Heart left ventricle (tissue), 13 donors: Measurements from ENCODE around the gene ATP11C.

Source experiments
- POLR2A ChIP-seq, 2 donors: fragments of 450-650 bp; IDR thresholded peaks; one replicate each; pipeline ENCODE4 v1.6.1; 2017; ENCODE audit warnings: antibody characterized with exemption in 2 of 2, mild to moderate bottlenecking in 2 of 2, moderate library complexity in 2 of 2
- TF ChIP-seq, protein P1 (sequence below), 12 donors: fragments of 200-600 bp; sonication (generic) in 4 of 12; IDR thresholded peaks; one replicate each; pipeline versions ENCODE4 v1.5.0 to v1.8.0; 2018 to 2022; ENCODE audit warnings: antibody characterized with exemption in 12 of 12, mild to moderate bottlenecking in 5 of 12
- donor health status: ischemic (EF 13 %, LVEDD 7.1; RV severe dilation, severe dysfunction).
- donor health status: DM: no; HTN: yes; CAD: no.
- donor health status: DM: no; HTN: no; CAD: no.
- donor health status: ischemic (EF 25% LVEDD 6.9; RV normal size, moderate dysfunction).
- donor health status: ischemic (EF 25% LVEDD 5.7; RV mildly dilated, moderate dysfunction).
- donor health status: ischemic (EF 35%, LVEDD 5.7; RV mildly dilated, moderate dysfunction).
- donor health status: nonischemic (EF 11% LVEDD 7.7; RV severe dilation, severe dysfunction).
- donor health status: DM: yes; HTN: yes; CAD: no.
- donor health status: PGD.
- donor health status: ischemic (EF 29% LVEDD 5.4; RV normal size, mild dysfunction).
- donor health status: nonischemic (EF 23%, LVEDD 6.1; RV moderate dilation, normal function).

DNA sequence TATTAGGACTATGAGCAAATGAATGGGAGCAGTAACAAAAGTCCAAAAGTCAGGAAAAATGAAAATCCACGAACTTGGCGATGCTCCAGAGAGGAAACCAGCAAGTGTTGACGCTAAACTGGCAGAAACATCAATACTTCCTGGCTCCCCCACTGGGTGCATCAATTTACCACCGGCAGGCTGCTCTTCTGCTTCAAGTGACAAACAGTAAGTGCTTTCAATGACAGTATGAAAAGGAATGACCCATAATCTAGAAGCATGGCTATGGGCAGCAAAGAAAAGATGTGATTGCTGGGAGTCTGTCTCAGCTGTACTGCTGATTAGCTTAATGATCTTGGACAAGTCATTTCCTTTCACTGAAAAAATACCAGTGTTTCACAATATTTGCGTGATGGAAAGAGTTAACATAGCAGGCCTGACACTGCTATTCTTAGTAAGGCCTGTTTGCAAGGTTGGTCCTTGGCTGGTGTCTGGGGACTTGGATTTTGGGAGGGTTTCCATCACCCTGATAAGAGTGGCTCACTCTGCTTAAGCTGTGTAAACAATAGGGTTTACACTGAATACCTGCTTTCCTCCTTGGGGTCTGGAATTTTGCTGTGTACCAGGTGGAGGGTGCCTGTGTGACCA, 8.7 kb downstream of the ATP11C start:
- TF ChIP-seq, protein P1, sequence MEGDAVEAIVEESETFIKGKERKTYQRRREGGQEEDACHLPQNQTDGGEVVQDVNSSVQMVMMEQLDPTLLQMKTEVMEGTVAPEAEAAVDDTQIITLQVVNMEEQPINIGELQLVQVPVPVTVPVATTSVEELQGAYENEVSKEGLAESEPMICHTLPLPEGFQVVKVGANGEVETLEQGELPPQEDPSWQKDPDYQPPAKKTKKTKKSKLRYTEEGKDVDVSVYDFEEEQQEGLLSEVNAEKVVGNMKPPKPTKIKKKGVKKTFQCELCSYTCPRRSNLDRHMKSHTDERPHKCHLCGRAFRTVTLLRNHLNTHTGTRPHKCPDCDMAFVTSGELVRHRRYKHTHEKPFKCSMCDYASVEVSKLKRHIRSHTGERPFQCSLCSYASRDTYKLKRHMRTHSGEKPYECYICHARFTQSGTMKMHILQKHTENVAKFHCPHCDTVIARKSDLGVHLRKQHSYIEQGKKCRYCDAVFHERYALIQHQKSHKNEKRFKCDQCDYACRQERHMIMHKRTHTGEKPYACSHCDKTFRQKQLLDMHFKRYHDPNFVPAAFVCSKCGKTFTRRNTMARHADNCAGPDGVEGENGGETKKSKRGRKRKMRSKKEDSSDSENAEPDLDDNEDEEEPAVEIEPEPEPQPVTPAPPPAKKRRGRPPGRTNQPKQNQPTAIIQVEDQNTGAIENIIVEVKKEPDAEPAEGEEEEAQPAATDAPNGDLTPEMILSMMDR (IDR thresholded peaks at IDR 0.05): no peak
- TF ChIP-seq POLR2A (IDR thresholded peaks at IDR 0.05): no peak
